Activated T-helper 9 cell treated with anti-CD3 and anti-CD28 coated beads, Interleukin-2, amount 50 U/mL, for 16 hours (primary cell): Measurements from ENCODE around the gene IL22.

ENCODE experiments used
- DNase-seq: peaks from one replicate; pipeline ENCODE4 v3.0.0-alpha.2; 2020; ENCODE audit warnings: low read depth

Gene IL22

GRCh38 chr12:68253504-68253903, at the start of gene IL22:
Gene IL22, minus strand, starts transcription at chr12:68253604. Its CDS starts 156 bp downstream, at chr12:68253448.
- no peak for DNase-seq

DNA sequence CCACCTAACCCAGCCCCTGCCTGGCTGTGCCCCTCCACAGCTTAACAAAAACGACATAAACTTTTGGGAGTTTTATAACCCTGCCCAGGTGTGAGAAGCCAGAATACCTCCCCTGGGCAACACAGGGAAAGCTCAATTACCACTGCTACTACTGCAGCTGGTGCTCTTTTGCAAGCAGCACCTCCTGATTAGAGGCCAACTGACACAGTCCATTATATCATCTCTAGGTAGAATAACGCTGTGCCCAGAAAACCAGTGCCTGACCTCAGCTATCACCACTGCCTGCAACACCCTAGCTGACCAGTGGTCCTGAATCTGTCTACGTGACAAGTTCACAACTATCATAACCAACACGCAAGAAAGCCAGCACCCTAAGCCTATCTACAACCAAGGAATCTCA, 44.5 kb upstream of the IL22 start:
- no peak for DNase-seq

DNA sequence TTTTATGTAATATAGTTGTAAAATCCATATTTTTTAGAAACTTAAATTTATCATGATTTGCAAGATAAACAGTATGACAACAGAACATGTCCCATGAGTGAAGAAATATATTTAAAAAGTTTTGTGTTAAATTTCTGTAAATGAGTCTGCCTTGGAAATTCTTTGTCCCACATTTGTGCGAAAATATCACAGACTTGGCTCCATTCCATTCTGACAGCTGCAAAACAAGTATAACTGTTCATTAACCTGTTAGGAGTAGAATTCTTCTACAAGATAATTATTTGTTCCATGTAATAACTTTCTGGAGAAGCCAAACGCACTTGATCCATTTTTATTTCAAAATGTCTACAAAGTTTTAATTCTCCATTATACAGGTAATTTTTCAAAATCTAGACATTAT, 40.8 kb upstream of the IL22 start:
- no peak for DNase-seq

- no peak for DNase-seq
Observed at GRCh38 chr12:68293347-68293746, 39.9 kb upstream of the IL22 start.

DNA sequence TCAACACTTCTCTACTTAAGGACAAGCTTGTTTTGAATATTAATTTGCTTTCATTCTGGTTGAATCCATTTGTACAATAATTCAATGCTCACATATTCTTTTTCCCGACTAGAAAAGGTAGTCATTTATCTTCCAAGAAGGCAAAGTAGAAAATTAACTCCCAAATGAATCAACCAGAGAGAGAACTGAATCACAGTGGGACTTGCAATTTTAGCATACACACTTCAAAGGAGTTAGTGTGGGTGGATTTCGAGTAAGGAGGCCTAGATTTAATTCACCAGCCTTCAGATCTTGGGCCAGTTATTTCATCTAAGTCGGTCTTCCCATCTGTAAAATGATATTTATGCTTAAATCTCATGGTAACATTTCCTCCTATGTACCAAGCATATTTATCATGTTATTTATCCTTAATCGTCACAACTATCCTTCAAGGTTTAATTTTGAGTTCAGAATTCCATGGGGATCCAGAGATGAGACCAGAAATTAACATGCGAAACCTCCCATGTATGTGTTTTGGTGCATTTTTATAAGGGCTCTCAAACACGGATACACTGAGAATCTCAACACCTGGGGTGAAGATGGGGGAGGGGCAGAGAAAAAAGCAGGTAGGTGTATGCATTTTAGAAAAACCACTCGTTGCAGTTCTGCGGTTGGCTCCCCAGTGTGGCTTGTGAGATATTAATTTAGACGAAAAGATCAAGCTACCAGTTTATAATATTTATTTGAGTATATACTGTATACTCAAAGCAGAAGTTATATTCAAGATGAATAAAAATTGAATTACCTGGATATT, 38.9 kb upstream of the IL22 start:
- no peak for DNase-seq

DNA sequence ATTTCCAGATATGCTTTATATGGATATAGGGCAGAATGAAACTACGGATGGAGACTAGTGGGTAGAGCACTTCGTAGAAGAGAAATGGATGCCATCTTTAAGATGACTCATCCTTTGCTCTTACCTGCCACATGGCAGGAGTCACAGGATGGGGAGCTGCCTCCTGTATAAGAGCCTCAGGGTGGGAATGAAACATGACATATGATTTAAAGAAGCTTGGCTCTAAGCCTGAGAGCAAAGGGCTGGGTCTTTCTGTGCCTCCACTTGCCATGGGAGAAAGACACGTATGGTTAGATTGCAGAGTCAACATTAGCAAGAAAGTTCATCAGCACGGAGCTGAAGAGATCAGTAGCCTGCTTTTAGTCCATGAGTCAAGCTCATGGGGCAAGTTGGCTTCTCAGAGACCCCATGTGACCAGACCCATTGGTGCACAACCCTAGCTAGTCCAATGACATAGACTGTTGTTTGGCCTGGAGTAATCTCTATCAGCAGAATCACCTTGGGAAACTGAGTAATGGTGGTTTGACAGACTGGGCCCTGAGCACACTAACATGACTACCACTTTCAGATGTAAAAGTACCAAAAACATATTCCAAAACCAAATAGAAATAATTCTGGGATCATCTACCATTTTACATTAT, 38.1 kb upstream of the IL22 start:
- DNase-seq = no peak

- DNase-seq = peak; percentile 17
Observed at GRCh38 chr12:68290126-68290525, 36.7 kb upstream of the IL22 start.

- DNase-seq = no peak
Observed at GRCh38 chr12:68287106-68287505, 33.7 kb upstream of the IL22 start.

DNA sequence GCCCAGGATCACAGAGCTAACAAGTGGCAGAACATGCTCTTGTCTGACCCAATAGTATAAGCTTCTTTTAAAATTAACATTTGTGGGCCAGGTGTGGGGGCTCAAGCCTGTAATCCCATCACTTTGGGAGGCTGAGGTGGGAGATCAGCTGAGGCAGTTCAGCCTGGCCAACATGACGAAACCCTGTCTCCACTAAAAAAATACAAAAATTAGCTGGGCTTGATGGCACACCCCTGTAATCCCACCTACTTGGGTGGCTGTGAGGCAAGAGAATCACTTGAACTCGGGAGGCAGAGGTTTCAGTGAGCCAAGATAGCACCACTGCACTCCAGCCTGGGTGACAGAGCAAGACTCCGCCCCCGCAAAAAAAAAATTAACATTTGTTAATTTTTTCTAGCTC, 33.0 kb upstream of the IL22 start:
- no peak for DNase-seq

DNA sequence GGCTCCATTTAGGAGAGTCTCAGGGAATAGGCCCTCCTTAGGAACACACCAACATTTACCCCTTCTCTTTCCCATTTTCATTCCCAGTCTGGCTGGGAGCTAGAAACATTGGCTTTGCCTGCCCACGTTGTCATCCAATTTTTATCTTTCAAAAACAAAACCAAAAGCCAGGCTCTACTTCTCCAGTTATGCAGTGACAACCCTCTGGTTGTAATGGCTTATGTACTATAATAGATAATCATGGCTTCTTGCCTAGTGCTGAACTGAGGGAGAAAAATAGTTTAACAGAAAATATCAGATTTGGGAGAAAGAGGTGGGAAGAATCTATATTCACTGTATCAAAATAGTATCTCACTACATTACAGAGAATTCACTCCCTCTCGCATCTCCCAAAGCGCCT, 32.1 kb upstream of the IL22 start:
- DNase-seq = no peak

- no peak for DNase-seq
Observed at GRCh38 chr12:68281322-68282077, 28.1 kb upstream of the IL22 start.

- DNase-seq = no peak
Observed at GRCh38 chr12:68280240-68280639, 26.8 kb upstream of the IL22 start.

- no peak for DNase-seq
Observed at GRCh38 chr12:68279227-68280054, 26.0 kb upstream of the IL22 start.

DNA sequence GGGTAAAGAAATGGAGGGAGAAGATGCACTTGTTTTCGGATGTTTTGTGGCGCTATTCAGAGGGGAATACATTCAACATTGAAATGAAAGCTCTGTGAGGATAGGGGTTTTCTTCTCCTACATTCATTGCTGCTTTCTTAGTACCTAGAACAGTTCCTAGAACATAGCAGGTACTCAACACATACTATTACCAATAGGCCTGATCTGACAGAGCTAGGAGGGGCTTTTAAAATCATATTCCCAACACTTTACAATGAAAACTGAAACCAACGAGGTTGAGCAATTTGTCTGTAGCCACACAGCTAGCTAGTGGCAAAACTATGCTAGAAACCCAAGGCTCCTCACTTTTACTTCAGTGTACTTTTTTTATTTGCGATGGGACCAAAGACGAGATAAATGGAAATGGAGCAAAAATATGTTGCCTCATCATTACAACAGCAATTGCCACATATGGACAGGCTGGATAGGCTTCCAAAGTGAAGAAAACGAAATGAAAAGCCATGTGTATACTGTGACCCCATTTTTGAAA, 23.1 kb upstream of the IL22 start:
- DNase-seq = no peak

GRCh38 chr12:68272732-68273131, 19.3 kb upstream of the IL22 start:
- DNase-seq = no peak

DNA sequence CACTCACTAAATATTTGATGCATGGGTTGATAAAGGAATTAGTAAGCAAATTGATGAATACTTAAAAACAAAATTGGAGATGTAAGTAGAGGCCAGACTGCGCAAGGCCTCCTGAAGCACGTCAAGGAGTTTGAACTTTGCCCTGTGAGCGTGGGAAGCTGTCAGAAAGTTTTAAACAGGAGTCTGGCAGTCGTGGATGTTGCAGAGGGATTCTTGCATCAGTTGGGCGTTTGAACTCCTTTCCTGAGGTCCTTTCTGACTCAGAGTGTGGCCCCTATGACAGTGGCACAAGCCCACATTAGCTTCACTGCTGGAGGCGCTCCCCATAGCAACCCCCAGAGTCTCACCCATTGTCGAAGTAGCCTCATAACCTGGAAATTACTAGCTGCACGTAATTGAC, 17.9 kb upstream of the IL22 start:
- no peak for DNase-seq

- no peak for DNase-seq
Observed at GRCh38 chr12:68270358-68270757, 17.0 kb upstream of the IL22 start.

DNA sequence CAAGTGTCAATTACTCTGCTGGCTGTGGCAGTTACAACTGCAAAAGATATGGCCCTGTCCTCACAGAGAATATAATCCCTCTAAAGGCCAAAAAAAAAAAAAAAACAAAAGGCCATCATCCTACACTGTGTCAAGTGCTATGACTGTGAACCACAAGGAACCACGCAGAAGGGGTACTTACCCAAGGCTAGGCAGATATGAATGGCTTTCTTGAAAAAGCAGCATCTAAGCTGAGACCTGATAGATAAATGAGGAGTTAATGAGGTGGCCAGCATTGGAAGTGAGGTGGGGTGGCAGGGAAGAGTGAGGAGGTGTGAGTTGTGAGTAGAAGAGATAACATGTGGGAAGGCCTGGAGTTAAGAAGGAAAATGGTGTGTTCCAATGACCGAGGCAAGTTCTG, 16.4 kb upstream of the IL22 start:
- no peak for DNase-seq

DNA sequence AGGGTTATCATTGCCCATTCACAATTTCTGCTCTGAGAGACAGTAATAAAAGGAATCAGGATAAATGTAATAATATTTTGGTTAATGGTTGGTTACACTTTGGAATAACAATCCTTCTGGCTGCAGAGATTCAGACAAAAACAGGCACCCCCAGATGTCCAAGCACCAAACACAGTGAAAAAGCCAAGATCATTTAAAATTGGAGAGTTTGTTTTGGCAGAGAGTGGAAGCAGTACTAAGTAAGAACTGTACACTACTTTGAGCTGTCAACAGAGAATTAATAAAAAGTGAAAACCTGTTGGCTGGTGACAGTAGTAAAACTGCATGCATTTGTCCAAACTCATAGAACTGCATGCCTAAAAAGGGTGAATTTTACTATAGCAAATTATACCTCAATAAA, 15.6 kb upstream of the IL22 start:
- no peak for DNase-seq

GRCh38 chr12:68267892-68268396, 14.5 kb upstream of the IL22 start:
- no peak for DNase-seq

DNA sequence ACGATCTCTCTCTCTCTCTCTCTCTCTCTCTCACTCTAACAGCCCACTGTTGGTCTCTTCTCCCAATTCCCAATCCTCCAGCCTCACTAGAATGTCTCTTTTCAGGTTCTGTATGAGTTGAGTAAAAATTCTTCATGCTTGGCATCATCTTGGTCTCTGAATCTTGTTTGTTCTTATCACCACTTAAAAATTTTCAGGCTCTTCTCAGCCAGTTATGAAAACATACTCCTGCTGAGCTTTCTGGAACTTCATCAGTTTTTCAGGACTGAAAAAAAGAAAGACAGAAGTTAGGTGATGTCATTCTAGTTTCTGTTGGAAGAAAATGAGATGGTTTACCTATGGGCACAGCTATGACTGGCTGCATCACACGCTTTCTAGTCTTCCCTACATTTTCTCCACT, 11.5 kb upstream of the IL22 start:
- no peak for DNase-seq
